PC-9 (cell line): Measurements from ENCODE around the gene PDK2.

Experiments
- EZH2 ChIP-seq: fragments of 200-600 bp; sonication (generic); IDR thresholded peaks from 2 replicates; pipeline ENCODE4 v1.8.0; 2017; ENCODE audit warnings: antibody characterized with exemption, low read depth
- TF ChIP-seq, protein P1 (sequence below): fragments of 200-600 bp; sonication (generic); conservative IDR thresholded peaks from 2 replicates; pipeline ENCODE4 v1.6.1; 2017; ENCODE audit warnings: mixed run types, antibody characterized with exemption, mild to moderate bottlenecking, moderate library complexity

DNA sequence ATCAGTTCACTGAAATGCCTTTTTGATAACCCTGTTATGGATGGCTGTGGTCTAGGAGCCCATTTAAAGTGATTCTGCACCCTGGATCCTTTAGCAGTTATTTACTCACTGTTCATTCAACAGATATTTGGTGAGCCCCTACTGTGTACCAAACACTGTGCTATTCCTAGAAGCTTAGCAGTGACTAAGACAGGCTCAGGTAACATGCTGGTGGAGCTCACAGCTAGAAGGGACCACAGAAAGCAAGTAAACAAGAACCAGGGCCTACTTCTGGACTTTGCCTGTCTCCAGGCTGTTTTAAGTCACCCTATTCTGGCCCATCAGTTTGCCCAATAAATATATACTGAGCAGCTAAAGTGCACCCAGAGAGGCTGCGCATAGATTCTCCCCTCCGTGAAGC, 28.2 kb upstream of the PDK2 start:
- TF ChIP-seq, protein P1, sequence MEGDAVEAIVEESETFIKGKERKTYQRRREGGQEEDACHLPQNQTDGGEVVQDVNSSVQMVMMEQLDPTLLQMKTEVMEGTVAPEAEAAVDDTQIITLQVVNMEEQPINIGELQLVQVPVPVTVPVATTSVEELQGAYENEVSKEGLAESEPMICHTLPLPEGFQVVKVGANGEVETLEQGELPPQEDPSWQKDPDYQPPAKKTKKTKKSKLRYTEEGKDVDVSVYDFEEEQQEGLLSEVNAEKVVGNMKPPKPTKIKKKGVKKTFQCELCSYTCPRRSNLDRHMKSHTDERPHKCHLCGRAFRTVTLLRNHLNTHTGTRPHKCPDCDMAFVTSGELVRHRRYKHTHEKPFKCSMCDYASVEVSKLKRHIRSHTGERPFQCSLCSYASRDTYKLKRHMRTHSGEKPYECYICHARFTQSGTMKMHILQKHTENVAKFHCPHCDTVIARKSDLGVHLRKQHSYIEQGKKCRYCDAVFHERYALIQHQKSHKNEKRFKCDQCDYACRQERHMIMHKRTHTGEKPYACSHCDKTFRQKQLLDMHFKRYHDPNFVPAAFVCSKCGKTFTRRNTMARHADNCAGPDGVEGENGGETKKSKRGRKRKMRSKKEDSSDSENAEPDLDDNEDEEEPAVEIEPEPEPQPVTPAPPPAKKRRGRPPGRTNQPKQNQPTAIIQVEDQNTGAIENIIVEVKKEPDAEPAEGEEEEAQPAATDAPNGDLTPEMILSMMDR, result no peak
- TF ChIP-seq EZH2, result no peak
